ENCODE measurements around the gene COL4A6.

DNA sequence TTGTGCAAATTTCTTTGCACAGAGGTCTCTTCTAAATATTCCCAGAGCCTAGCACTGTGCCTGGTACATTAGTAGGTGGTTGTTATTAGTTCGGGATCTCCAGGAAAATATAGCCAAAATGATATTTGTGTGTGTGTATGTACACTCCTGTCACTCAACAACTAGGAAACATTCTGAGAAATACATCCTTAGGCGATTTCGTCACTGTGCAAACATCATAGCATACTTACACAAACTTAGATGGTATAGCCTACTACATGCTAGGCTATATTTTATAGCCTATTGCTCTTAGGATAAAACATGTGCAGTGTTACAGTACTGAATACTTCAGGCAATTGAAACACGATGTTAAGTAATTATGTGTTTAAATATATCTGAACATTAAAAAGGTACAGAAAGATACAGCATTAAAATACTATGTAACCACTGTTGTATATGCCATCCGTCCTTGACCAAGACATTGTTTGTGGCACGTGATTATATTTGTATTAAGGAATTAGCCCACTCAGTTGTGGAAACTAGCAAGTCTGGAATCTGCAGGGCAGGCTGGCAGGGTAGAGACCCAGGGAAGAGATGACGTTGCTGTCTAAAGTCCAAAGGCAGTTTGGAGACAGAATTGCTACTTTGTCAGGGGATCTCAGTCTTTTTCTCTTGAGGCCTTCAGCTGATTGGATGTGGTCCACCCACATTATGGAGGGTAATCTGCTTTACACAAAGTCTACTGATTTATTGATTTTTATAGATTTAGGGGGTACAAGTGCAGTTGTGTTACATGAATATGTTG is 106.9 kb downstream of the COL4A6 start:
- TF ChIP-seq, protein P1, sequence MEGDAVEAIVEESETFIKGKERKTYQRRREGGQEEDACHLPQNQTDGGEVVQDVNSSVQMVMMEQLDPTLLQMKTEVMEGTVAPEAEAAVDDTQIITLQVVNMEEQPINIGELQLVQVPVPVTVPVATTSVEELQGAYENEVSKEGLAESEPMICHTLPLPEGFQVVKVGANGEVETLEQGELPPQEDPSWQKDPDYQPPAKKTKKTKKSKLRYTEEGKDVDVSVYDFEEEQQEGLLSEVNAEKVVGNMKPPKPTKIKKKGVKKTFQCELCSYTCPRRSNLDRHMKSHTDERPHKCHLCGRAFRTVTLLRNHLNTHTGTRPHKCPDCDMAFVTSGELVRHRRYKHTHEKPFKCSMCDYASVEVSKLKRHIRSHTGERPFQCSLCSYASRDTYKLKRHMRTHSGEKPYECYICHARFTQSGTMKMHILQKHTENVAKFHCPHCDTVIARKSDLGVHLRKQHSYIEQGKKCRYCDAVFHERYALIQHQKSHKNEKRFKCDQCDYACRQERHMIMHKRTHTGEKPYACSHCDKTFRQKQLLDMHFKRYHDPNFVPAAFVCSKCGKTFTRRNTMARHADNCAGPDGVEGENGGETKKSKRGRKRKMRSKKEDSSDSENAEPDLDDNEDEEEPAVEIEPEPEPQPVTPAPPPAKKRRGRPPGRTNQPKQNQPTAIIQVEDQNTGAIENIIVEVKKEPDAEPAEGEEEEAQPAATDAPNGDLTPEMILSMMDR (IDR thresholded peaks at IDR 0.05), result no peak
- TF ChIP-seq POLR2A (IDR thresholded peaks at IDR 0.05), result no peak

All from thyroid gland (tissue), 4 donors.